Endothelial cell of umbilical vein (primary cell): ENCODE data around the gene GSPT1.

Source experiments
- EZH2 ChIP-seq: IDR thresholded peaks from 2 replicates; pipeline ENCODE4 v1.6.1; 2012; ENCODE audit warnings: borderline replicate concordance, low read depth, mild to moderate bottlenecking, moderate library complexity, low read length, inconsistent platforms; ENCODE audit not compliant: severe bottlenecking
- FOS ChIP-seq: IDR thresholded peaks from 2 replicates; pipeline ENCODE4 v1.6.1; 2011; ENCODE audit warnings: mild to moderate bottlenecking, low read length, moderate library complexity, borderline replicate concordance; ENCODE audit not compliant: insufficient read depth
- GATA2 ChIP-seq: IDR thresholded peaks from 2 replicates; pipeline ENCODE4 v1.7.0; 2011; ENCODE audit warnings: low read depth, mild to moderate bottlenecking, moderate library complexity, mixed read lengths, low read length; ENCODE audit not compliant: insufficient read length, insufficient read depth
- JUN ChIP-seq: IDR thresholded peaks from 2 replicates; pipeline ENCODE4 v1.6.1; 2011; ENCODE audit warnings: borderline replicate concordance, low read depth; ENCODE audit not compliant: insufficient read length, insufficient read depth
- MYC ChIP-seq: IDR thresholded peaks from one replicate; pipeline ENCODE4 v1.6.1; 2011; ENCODE audit warnings: mild to moderate bottlenecking, low read depth, low read length
- POLR2A ChIP-seq: IDR thresholded peaks from 2 replicates; pipeline ENCODE4 v1.6.1; 2012; ENCODE audit warnings: low read depth, mild to moderate bottlenecking, control low read depth, low read length
- POLR2AphosphoS5 ChIP-seq: IDR thresholded peaks from 2 replicates; pipeline ENCODE4 v1.6.1; 2012; ENCODE audit warnings: low read depth, mild to moderate bottlenecking, control low read depth, low read length, moderate library complexity; ENCODE audit not compliant: insufficient read depth
- TF ChIP-seq, protein P1 (sequence below), 2 donors: IDR thresholded peaks; 1 replicate in 1 of 2; 2 replicates in 1 of 2; pipeline ENCODE4 v1.5.1; 2011; ENCODE audit warnings: low read length in 2 of 2, mild to moderate bottlenecking in 2 of 2, moderate library complexity in 2 of 2, control low read depth in 1 of 2, inconsistent platforms in 1 of 2, low read depth in 1 of 2; ENCODE audit not compliant: insufficient read depth in 1 of 2; ENCODE audit errors: extremely low read depth in 1 of 2
- TF ChIP-seq, protein P2 (sequence below): IDR thresholded peaks from 2 replicates; pipeline ENCODE4 v1.6.1; 2011; ENCODE audit not compliant: insufficient read depth, insufficient read length

DNA sequence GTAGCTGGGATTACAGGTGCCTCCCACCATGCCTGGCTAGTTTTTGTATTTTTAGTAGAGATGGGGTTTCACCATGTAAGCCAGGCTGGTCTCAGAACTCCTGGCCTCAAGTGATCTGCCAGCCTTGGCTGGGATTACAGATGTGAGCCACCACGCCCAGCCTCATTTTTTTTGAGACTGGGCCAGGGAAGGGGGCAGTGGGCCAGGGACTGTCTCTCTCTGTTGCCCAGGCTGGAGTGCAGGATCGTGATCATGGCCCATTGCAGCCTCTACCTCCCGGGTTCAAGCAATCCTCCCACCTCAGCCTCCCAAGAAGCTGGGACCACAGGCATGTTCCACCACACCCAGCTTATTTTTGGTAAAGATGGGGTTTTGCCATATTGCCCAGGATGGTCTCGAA, 80.4 kb downstream of the GSPT1 start:
- TF ChIP-seq, protein P1, sequence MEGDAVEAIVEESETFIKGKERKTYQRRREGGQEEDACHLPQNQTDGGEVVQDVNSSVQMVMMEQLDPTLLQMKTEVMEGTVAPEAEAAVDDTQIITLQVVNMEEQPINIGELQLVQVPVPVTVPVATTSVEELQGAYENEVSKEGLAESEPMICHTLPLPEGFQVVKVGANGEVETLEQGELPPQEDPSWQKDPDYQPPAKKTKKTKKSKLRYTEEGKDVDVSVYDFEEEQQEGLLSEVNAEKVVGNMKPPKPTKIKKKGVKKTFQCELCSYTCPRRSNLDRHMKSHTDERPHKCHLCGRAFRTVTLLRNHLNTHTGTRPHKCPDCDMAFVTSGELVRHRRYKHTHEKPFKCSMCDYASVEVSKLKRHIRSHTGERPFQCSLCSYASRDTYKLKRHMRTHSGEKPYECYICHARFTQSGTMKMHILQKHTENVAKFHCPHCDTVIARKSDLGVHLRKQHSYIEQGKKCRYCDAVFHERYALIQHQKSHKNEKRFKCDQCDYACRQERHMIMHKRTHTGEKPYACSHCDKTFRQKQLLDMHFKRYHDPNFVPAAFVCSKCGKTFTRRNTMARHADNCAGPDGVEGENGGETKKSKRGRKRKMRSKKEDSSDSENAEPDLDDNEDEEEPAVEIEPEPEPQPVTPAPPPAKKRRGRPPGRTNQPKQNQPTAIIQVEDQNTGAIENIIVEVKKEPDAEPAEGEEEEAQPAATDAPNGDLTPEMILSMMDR (IDR thresholded peaks at IDR 0.05; ENCODE audit: extremely low read depth in 1 of 2, insufficient read depth in 1 of 2, low read depth in 1 of 2, low read length in 2 of 2) = no peak
- no peak for TF ChIP-seq EZH2
- no peak for TF ChIP-seq POLR2A
- TF ChIP-seq, protein P2, sequence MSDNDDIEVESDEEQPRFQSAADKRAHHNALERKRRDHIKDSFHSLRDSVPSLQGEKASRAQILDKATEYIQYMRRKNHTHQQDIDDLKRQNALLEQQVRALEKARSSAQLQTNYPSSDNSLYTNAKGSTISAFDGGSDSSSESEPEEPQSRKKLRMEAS = no peak
- TF ChIP-seq MYC = no peak
- no peak for TF ChIP-seq POLR2AphosphoS5
- TF ChIP-seq GATA2 = no peak
- TF ChIP-seq FOS = no peak
- TF ChIP-seq JUN = no peak
